Activated CD8-positive, alpha-beta memory T cell treated with anti-CD3 and anti-CD28 coated beads for 4 hours (primary cell): ENCODE measurements around the gene CRLF3.
"Not testable (repeated sequence)": the region's sequence is repeated elsewhere in the genome, so short reads cannot be mapped to it uniquely, and the experiment has no call there.

Experiments
- DNase-seq, 2 donors: peaks; one replicate each; pipeline ENCODE4 v3.0.0-alpha.2; 2020; ENCODE audit warnings: low read depth in 2 of 2

Gene CRLF3

DNA sequence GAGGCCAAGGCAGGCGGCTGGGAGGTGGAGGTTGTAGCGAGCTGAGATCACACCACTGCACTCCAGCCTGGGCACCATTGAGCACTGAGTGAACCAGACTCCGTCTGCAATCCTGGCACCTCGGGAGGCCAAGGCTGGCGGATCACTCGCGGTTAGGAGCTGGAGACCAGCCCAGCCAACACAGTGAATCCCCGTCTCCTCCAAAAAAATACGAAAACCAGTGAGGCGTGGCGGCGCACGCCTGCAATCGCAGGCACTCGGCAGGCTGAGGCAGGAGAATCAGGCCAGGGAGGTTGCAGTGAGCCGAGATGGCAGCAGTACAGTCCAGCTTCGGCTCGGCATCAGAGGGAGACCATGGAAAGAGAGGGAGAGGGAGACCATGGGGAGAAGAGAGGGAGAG is 88.1 kb downstream of the CRLF3 start:
- DNase-seq: not testable (repeated sequence)

DNA sequence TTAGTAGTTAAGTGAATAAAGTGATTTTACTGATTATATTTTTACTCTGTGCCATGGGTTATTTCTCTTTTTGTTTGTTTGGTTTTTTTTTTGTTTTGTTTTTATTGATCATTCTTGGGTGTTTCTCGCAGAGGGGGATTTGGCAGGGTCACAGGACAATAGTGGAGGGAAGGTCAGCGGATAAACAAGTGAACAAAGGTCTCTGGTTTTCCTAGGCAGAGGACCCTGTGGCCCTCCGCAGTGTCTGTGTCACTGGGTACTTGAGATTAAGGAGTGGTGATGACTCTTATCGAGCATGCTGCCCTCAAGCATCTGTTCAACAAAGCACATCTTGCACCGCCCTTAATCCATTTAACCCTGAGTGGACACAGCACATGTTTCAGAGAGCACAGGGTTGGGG is 88.8 kb downstream of the CRLF3 start:
- not testable (repeated sequence) for DNase-seq

DNA sequence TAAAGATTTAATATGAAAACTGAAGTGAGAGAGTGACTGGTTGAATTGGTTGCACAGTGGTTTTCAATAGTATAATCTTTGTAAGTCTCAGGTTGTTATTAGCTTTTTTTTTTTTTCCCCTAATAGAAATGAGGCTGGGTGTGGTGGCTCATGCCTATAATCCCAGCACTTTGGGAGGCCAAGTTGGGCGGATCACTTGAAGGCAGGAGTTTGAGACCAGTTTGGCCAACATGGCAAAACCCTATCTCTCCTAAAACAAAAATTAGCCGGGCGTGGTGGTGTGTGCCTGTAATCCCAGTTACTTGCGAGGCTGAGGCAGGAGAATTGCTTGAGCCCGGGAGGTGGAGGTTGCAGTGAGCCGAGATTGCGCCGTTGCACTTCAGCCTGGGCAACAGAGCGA is 89.3 kb downstream of the CRLF3 start:
- not testable (repeated sequence) for DNase-seq

DNA sequence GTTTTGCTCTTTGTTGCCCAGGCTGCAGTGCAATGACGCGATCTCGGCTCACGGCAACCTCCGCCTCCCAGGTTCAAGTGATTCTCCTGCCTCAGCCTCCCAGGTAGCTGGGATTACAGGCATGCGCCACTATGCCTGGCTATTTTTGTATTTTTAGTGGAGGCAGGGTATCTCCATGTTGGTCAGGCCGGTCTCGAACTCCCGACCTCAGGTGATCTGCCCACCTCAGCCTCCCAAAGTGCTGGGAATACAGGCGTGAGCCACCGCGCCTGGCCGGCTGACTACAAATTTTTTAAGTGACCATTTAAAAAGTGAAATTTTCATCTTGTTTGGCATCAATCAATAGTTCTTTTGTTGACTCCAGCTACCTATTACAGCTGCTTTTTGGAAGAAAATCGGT is 90.3 kb downstream of the CRLF3 start:
- not testable (repeated sequence) for DNase-seq
